ENCODE measurements around the gene PCDHGA1.
"Not testable (repeated sequence)": the region's sequence is repeated elsewhere in the genome, so short reads cannot be mapped to it uniquely, and the experiment has no call there.

The PCDHGA1 gene

GRCh38 chr5:141413540-141414069, 83.3 kb downstream of the PCDHGA1 start:
- DNase-seq: no peak

- DNase-seq: not testable (repeated sequence)
Measured at GRCh38 chr5:141414548-141415274, 84.4 kb downstream of the PCDHGA1 start.

- not testable (repeated sequence) for DNase-seq
Measured at GRCh38 chr5:141415275-141415618, 84.9 kb downstream of the PCDHGA1 start.

GRCh38 chr5:141417494-141418172, 87.3 kb downstream of the PCDHGA1 start, which contains the start of gene PCDHGB7:
PCDHGB7 (plus strand) TSS chr5:141417677; CDS start chr5:141417860, 183 bp downstream.
- peak; percentile 85 for DNase-seq

- DNase-seq: no peak
Measured at GRCh38 chr5:141419074-141419880, 89.0 kb downstream of the PCDHGA1 start.

GRCh38 chr5:141420855-141421488, 90.7 kb downstream of the PCDHGA1 start, which contains the start of gene PCDHGA11:
PCDHGA11 (plus strand) TSS chr5:141421051; CDS start chr5:141421228, 177 bp downstream.
- DNase-seq: peak; percentile 79

GRCh38 chr5:141421489-141421855, 91.2 kb downstream of the PCDHGA1 start:
- no peak for DNase-seq

GRCh38 chr5:141422742-141423291, 92.5 kb downstream of the PCDHGA1 start:
- DNase-seq: no peak

- no peak for DNase-seq
Measured at GRCh38 chr5:141427783-141428426, 97.6 kb downstream of the PCDHGA1 start.

- DNase-seq: peak; percentile 95
Measured at GRCh38 chr5:141430332-141431113, 100.2 kb downstream of the PCDHGA1 start, which contains the start of gene PCDHGA12. PCDHGA12 (plus strand) TSS chr5:141430507; CDS start chr5:141430760, 253 bp downstream.

GRCh38 chr5:141431286-141431685, 101.0 kb downstream of the PCDHGA1 start:
- peak; percentile 62 for DNase-seq

- DNase-seq: not testable (repeated sequence)
Measured at GRCh38 chr5:141432308-141432707, 102.0 kb downstream of the PCDHGA1 start.

- not testable (repeated sequence) for DNase-seq
Measured at GRCh38 chr5:141432726-141433125, 102.4 kb downstream of the PCDHGA1 start.

- DNase-seq: peak; percentile 29
Measured at GRCh38 chr5:141434006-141434405, 103.7 kb downstream of the PCDHGA1 start.

- peak; percentile 57 for DNase-seq
Measured at GRCh38 chr5:141437221-141437620, 106.9 kb downstream of the PCDHGA1 start.

GRCh38 chr5:141439411-141440141, 109.3 kb downstream of the PCDHGA1 start:
- peak; percentile 55 for DNase-seq

- no peak for DNase-seq
Measured at GRCh38 chr5:141440341-141440740, 110.0 kb downstream of the PCDHGA1 start.

- no peak for DNase-seq
Measured at GRCh38 chr5:141441571-141442170, 111.4 kb downstream of the PCDHGA1 start.

GRCh38 chr5:141465351-141465750, 135.0 kb downstream of the PCDHGA1 start:
- peak; percentile 59 for DNase-seq
